Caki2 (cell line): ENCODE results near the gene BEND4. TPM values are rescaled to one million over a fixed set of nuclear protein-coding genes. Genes with fewer than 3 reads are reported as not detected.
"Not testable (repeated sequence)": the region's sequence is repeated elsewhere in the genome, so short reads cannot be mapped to it uniquely, and the experiment has no call there.

ENCODE experiments used
- DNase-seq: peaks from one replicate; pipeline ENCODE4 v3.0.0-alpha.2; 2015; ENCODE audit warnings: low read depth
- in situ Hi-C: cut with HindIII; loops from 2 replicates; pipeline ENCODE4 v1.10.0; 2016; ENCODE audit warnings: low sequenced_read_pairs, low pct_unique_long_range_greater_than_20kb, mixed read lengths
- total RNA-seq: library from RNA; depleted of rRNA; stranded (reverse); fragments of >200 nt; shearing (Covaris generic); gene quantifications from 2 replicates; pipeline ENCODE4 v1.2.3, GENCODE V29; 2014; ENCODE audit warnings: low replicate concordance; rRNA removed

BEND4 gene
- total RNA-seq = not detected in 2 replicates

DNA sequence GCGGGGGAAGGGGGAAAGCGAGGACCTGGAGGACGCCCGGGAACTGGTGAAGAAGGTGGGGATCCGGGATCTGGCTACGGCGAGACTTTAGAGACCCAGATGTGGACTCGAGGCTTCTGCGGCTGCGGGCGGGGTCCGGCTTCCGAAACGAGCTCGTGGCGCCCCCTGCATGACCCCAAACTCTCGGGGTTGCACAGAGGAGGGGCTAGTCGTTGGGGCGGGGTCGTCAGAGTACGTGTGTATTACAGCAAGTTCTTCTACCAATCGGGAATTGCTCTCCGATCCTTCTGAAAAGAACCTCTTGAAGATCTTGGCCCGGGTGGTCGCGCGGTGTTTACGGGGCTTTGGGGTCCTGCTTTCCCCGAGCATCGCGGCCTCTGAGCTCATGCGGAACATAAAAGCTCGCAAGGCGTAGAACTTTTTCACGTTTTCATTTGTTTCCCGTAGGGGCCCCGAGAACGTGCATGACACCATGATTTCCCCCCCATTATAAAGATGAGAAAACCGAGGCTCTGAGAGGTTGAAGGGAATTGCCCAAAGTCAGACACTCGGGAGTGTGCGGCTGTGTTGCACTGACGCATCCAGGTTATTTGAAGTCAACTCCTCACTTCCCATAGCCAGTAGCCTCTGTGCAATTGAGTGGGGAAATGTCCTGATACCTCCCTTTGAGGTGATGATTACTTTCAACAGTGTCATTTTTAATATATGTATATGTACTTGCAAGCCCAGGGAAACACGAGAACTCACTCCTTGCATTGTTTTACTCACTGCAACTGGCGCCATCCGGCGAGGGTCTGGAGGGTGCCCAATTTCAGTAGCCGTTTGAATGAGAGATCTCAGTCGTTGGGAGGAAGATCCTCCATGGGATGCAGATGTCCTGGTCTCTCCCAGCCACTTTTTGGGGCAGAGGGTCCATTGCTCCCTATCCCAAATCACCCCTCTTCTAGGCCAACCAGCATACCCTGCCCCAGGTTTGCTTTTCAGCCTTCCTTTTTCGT is at the start of gene BEND4:
Gene BEND4, minus strand, starts transcription at position 149 of the 998 bp plus-strand sequence. CDS start 512 bp downstream, outside the sequence.
- no peak for DNase-seq
- in situ Hi-C loops = no loop called here

- in situ Hi-C loops = no loop called here
- no peak for DNase-seq
Observed at GRCh38 chr4:42197341-42197740, 44.9 kb upstream of the BEND4 start.

GRCh38 chr4:42172921-42173320 is 20.5 kb upstream of the BEND4 start:
- no peak for DNase-seq
- in situ Hi-C loops = no loop called here

GRCh38 chr4:42172128-42172790 is 19.8 kb upstream of the BEND4 start:
- in situ Hi-C loops = no loop called here
- DNase-seq = no peak

GRCh38 chr4:42167709-42168108 is 15.3 kb upstream of the BEND4 start:
- in situ Hi-C loops = no loop called here
- DNase-seq = no peak

DNA sequence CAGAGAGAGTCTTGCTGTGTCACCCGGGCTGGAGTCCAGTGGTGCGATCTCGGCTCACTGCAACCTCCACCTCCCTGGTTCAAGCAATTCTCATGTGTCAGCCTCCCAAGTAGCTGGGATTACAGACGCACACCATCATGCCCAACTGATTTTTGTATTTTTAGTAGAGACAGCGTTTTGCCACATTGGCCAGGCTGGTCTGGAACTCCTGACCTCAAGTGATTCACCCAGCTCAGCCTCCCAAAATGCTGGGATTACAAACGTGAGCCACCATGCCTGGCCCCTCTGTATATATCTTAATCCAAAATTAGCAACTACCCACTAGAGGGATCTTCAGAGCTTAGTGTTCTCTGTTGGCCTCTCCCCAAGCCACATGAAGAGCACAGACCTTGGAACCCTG is 13.7 kb upstream of the BEND4 start:
- DNase-seq, in situ Hi-C loops: not testable (repeated sequence)

DNA sequence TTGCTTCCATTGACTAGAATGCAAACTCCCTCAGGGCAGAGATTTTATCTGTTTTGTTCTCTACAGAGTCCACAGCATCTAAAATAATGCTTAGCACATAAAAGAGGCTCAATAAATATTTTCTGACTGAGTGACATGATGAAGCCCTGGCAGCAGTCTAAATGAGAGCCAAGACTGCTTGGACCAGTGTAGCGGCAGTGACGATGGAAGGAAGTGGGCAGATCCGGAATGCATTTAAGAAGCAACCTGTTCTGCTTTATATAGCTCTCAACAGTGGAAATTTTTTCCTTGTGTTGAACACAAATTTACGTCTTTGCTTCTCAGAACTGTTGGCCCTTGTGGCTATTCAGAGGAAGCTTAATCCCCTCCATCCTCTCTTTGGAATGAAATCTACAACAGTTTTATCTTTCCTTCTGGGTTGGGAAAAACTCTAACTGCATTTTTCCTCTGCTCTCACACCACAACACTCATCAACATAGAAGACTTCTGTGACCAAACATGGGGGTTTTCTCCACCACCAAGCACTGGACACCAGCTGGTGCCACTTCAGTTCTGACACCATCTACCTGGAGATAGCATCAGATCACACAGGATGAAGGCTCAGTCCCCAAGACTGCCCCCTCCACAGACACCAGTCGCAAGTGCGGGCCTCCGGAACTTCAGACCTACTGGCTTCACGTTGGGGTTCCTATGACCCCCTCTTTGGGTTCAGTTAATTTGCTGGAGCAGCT is 7.0 kb upstream of the BEND4 start:
- in situ Hi-C loops = no loop called here
- DNase-seq = no peak

GRCh38 chr4:42151568-42152506 is 618 bp downstream of the BEND4 start:
- no peak for DNase-seq
- in situ Hi-C loops = no loop called here

GRCh38 chr4:42150653-42151567 is 1.5 kb downstream of the BEND4 start:
- in situ Hi-C loops = no loop called here
- no peak for DNase-seq

GRCh38 chr4:42149004-42149403 is 3.5 kb downstream of the BEND4 start:
- in situ Hi-C loops = no loop called here
- no peak for DNase-seq

- no peak for DNase-seq
- in situ Hi-C loops = no loop called here
Observed at GRCh38 chr4:42148425-42148824, 4.0 kb downstream of the BEND4 start.

DNA sequence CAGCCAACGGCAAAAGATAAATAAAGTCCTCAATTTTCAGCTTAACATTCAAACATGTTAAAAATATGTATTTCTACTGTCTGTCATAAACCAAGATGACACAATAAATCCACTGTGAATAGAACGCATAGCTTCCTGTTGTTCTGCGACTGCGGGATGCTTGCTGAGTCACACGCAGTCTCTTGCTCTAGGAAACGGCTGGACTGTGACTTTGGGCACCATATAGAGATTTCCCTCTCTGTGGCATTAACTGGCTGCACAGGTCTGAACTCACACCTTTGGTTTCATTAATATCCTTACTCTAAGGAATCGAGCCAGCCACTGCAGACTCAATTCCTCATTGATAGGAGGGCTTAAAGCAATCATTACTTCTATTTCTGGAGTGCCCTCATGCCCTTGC is 8.4 kb downstream of the BEND4 start:
- DNase-seq = no peak
- in situ Hi-C loops = no loop called here

DNA sequence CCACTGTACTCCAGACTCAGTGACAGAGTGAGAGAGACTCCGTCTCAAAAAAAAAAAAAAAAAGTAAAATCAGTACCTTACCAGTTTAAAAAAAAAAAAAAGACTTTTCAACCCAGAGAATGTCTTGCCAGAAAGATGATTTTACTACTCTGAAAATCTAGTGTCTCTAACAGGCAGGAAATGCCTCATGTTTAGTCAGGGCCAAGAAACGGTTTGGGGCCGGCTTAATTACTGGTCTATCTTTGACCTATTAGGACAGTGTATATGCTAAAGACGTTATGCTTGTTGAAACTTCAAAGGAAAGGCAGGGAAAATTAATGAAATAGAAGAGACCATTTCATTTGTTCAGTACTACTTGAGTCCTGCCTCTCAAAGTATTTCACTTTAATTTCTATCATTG is 9.9 kb downstream of the BEND4 start:
- in situ Hi-C loops = no loop called here
- no peak for DNase-seq

DNA sequence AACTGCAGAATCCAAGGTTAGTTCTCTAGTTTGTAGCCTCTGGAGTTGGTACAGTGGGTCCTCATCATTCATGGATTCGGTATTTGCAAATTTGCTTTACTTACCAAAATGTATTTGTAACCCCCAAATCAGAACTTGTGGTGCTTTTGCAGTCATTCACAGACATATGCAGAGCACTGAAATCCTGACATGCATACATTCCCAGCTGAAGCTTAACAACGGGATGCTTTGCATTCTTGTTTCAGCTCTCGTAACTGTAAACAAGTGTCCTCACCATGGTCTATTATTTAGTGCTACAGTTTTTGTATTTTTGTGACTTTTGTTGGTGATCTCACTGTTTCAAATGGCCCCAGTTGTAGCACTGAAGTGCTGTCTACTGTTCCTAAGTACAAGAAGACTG is 16.1 kb downstream of the BEND4 start:
- in situ Hi-C loops = no loop called here
- DNase-seq = no peak

GRCh38 chr4:42133006-42133405 is 19.4 kb downstream of the BEND4 start:
- in situ Hi-C loops = no loop called here
- no peak for DNase-seq

DNA sequence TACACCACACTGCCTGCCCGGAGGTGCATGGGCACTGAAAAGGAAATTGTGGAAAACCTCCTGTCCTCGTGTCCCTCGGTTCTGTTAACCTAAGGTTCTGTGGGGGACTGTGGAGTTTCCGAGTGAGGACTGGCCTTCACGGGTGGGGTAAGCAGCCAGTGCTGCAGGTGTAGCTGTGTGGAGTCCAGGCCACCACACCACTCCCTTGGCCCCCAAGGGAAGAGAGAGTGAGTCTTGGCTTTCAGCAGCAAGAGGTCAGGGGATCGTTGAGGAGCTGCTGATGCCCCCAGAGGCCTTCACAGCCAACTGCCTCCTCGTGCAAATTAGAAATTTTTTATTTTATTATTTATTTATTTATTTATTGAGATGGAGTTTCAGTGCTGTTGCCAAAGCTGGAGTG is 20.4 kb downstream of the BEND4 start:
- in situ Hi-C loops = no loop called here
- DNase-seq = no peak
